GM12878 (cell line): ENCODE results near the gene CYTL1.

Source experiments
- BHLHE40 ChIP-seq, 2 experiments: fragments of 450-650 bp in 1 of 2; IDR thresholded peaks; 2 replicates each; pipeline ENCODE4 v1.6.1; 2011 to 2017; ENCODE audit warnings: low read depth in 2 of 2, borderline replicate concordance in 1 of 2, improper control_type of control experiment in 1 of 2, low read length in 1 of 2, mild to moderate bottlenecking in 1 of 2
- CTCF ChIP-seq, 3 experiments: IDR thresholded peaks in 2 of 3; conservative IDR thresholded peaks in 1 of 3; 2 replicates each; pipeline ENCODE4 v1.5.1; 2011; ENCODE audit warnings: low read depth in 3 of 3, low read length in 3 of 3, mild to moderate bottlenecking in 3 of 3, control low read depth in 2 of 3, moderate library complexity in 2 of 3, inconsistent platforms in 1 of 3, mixed read lengths in 1 of 3; ENCODE audit not compliant: control insufficient read depth in 2 of 3, insufficient read depth in 1 of 3; ENCODE audit errors: extremely low read depth in 1 of 3
- EGR1 ChIP-seq, 2 experiments: IDR thresholded peaks; 1 replicate in 1 of 2; 2 replicates in 1 of 2; pipeline ENCODE4 v1.6.1; 2011 to 2012; ENCODE audit warnings: low read depth in 2 of 2, low read length in 2 of 2, borderline replicate concordance in 1 of 2, mild to moderate bottlenecking in 1 of 2, moderate library complexity in 1 of 2
- GABPA ChIP-seq: IDR thresholded peaks from 2 replicates; pipeline ENCODE4 v1.6.1; 2014; ENCODE audit warnings: antibody characterized with exemption, low read depth, mild to moderate bottlenecking, inconsistent platforms
- HDGF ChIP-seq: fragments of 450-650 bp; IDR thresholded peaks from 2 replicates; pipeline ENCODE4 v1.6.1; 2016; ENCODE audit warnings: antibody characterized with exemption
- NFXL1 ChIP-seq: fragments of 450-650 bp; IDR thresholded peaks from 2 replicates; pipeline ENCODE4 v1.6.1; 2017; ENCODE audit warnings: antibody characterized with exemption, mild to moderate bottlenecking, borderline replicate concordance
- POLR2AphosphoS2 ChIP-seq: IDR thresholded peaks from 2 replicates; pipeline ENCODE4 v1.6.1; 2011; ENCODE audit warnings: low read depth, mild to moderate bottlenecking, low read length, improper control_type of control experiment, moderate library complexity
- TF ChIP-seq, protein P1 (sequence below): fragments of 450-650 bp; formaldehyde crosslinking; IDR thresholded peaks from 2 replicates; pipeline ENCODE4 v1.4.0; 2022; ENCODE audit warnings: mild to moderate bottlenecking, moderate library complexity

DNA sequence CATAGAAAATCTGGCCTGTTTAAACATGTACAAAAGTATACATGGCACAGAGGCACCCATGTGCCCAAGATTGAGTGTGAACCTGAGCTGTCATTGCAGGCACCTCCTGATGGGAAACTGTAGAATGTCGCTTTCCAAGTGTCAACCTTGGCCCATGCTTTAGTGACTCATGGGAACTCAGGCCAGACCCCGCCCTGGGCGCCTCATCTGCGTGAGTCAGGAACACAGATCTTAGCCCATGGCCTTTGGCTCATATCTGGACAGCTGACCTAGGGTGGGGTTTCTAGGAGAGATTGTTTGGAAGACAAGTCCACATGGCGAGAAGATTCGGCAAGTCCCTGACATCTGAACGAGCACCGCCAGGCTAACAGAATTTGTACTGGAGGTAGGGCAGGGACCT is 50.0 kb downstream of the CYTL1 start:
- no peak for TF ChIP-seq CTCF (IDR thresholded peaks at IDR 0.05 in 2 of 3, conservative IDR thresholded peaks at IDR 0.05 in 1 of 3; ENCODE audit: control insufficient read depth in 2 of 3, extremely low read depth in 1 of 3, insufficient read depth in 1 of 3, low read depth in 3 of 3, low read length in 3 of 3)
- TF ChIP-seq POLR2AphosphoS2, result no peak
- TF ChIP-seq GABPA, result no peak
- TF ChIP-seq NFXL1, result no peak
- no peak for TF ChIP-seq BHLHE40 (IDR thresholded peaks at IDR 0.05; ENCODE audit: borderline replicate concordance in 1 of 2, low read depth in 2 of 2, low read length in 1 of 2)
- TF ChIP-seq EGR1 (IDR thresholded peaks at IDR 0.05; ENCODE audit: borderline replicate concordance in 1 of 2, low read depth in 2 of 2, low read length in 2 of 2), result no peak
- no peak for TF ChIP-seq HDGF
- TF ChIP-seq, protein P1, sequence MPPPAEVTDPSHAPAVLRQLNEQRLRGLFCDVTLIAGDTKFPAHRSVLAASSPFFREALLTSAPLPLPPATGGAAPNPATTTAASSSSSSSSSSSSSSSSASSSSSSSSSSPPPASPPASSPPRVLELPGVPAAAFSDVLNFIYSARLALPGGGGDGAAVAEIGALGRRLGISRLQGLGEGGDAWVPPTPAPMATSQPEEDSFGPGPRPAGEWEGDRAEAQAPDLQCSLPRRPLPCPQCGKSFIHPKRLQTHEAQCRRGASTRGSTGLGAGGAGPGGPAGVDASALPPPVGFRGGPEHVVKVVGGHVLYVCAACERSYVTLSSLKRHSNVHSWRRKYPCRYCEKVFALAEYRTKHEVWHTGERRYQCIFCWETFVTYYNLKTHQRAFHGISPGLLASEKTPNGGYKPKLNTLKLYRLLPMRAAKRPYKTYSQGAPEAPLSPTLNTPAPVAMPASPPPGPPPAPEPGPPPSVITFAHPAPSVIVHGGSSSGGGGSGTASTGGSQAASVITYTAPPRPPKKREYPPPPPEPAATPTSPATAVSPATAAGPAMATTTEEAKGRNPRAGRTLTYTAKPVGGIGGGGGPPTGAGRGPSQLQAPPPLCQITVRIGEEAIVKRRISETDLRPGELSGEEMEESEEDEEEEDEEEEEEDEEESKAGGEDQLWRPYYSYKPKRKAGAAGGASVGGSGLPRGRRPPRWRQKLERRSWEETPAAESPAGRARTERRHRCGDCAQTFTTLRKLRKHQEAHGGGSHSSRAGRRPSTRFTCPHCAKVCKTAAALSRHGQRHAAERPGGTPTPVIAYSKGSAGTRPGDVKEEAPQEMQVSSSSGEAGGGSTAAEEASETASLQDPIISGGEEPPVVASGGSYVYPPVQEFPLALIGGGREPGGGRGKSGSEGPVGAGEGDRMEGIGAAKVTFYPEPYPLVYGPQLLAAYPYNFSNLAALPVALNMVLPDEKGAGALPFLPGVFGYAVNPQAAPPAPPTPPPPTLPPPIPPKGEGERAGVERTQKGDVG (CRISPR knock-in tag), result no peak
